Activated T-cell treated with anti-CD3 and anti-CD28 coated beads for 1 hour (primary cell): Measurements from ENCODE around the gene USF2.

Experiments used
- DNase-seq: peaks from one replicate; pipeline ENCODE4 v3.0.0-alpha.2; 2020; ENCODE audit warnings: low read depth

The USF2 gene

GRCh38 chr19:35301961-35302360 lies 33.2 kb downstream of the USF2 start:
- no peak for DNase-seq

DNA sequence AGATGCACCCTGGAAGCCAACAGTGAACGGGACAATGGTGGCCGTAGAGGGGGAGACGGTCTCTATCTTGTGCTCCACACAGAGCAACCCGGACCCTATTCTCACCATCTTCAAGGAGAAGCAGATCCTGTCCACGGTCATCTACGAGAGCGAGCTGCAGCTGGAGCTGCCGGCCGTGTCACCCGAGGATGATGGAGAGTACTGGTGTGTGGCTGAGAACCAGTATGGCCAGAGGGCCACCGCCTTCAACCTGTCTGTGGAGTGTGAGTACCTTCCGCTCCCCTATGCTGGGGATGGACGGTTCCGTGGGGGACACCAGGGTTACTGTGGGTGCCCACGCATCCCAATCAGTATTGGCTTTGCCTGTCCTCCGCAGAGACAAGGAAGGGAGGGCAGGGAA lies 33.7 kb downstream of the USF2 start:
- no peak for DNase-seq

DNA sequence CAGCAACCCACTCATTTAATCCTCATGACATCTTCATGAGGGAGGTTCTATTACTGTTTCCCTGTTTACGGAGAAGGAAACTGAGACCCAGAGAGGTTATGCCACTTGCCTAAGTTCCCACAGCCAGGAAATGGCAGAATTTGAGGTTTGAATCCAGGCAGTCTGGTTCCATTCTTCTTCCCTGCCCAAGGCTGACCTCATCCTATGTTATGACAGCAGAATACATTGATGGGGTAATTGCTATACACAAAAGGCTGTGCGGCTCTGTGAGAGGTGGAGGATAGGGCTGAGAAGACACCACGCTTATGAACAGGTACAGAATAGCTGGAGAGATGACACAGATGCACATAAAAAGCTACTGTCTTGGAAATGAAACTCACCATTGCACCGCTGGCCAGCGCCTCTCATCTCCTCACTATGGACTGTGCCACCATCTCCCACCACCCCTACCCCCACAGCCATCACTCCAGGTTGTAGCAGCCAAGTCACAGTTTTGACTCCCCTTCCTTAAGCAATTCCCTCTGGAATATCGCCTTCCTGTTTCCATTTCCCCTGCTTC lies 34.7 kb downstream of the USF2 start:
- DNase-seq: no peak

GRCh38 chr19:35304036-35304435 lies 35.3 kb downstream of the USF2 start:
- DNase-seq: no peak

- DNase-seq: no peak
Observed at GRCh38 chr19:35305181-35305580, 36.4 kb downstream of the USF2 start.

DNA sequence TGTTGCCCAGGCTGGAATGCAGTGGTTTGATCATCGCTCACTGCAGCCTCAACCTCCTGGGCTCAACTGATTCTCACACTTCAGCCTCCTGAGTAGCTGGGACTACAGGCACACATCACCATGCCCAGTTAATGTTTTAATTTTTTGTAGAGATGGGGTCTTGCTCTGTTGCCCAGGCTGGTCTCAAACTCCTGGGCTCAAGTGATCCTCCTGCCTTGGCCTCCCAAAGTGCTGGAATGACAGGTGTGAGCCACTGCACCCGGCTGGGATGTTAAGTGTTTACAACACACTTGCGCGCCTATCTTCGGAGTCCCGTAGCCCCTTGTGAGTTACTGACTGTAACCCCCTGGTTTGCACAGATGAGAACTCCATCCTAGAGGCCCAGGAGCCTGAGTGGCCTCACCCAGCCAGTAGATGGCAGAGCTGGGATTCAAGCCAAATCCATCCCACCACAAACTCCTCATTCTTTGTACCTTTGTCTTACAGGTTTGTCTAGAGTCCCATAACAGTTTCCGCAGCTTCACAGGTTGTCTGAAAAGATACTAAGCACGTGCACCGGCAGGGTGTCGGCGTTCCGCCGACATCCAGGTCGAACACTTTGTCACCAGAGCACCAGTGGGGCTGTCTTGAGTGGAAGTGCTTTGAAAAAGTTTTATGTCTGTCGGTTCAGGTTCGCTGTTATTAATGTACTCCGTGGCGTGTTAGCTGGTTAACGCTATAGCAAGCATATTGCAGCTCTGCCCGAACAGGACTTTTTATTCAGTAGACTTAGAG lies 37.9 kb downstream of the USF2 start:
- no peak for DNase-seq

DNA sequence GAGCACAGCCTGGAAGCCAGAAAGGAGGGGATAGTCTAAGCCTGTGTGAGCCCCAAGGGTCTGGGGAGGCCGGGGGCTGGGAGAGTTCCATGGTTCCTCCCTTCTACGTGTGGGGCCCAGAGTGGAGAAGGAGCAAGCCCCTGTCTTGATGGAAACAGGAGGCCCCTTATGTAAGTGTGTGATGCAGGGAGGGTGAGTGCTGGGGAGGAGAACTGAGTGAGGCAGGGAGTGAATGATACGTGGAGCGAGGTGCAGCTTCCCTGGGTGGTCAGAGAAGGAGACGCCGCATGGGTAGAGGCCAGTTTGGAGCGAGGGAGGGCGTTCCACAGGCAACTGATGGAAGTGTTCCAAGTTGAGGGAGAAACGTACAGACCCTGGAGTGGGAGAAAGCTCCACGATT lies 39.2 kb downstream of the USF2 start:
- no peak for DNase-seq

GRCh38 chr19:35308910-35309309 lies 40.1 kb downstream of the USF2 start:
- no peak for DNase-seq

DNA sequence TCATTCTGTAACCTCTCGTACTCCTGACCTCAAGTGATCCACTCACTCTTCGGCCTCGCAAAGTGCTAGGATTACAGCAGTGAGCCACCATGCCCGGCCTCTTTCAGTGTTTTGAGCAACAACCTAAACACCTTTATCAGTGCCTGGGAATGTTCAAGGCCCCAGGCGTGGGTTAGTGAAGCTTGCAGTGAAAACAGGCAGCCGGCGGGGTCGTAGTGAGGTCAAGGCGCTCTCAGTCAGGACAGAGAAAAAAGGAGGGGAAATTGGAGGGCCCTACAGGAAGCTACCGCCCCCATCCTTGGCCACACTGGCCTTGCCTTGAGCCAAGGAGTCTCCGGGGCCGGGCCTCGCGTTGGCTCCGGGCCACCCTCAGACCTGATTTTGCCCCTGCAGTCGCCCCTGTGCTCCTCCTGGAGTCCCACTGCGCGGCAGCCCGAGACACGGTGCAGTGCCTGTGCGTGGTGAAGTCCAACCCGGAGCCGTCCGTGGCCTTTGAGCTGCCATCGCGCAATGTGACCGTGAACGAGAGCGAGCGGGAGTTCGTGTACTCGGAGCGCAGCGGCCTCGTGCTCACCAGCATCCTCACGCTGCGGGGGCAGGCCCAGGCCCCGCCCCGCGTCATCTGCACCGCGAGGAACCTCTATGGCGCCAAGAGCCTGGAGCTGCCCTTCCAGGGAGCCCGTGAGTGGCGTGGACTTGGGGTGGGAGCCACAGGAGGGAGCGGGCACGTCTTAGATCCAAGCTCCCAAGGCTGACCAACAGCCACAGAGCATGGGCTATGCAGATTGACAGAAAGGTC lies 40.9 kb downstream of the USF2 start:
- DNase-seq: no peak

- no peak for DNase-seq
Observed at GRCh38 chr19:35310331-35310730, 41.6 kb downstream of the USF2 start.

- DNase-seq: no peak
Observed at GRCh38 chr19:35310811-35311465, 42.2 kb downstream of the USF2 start.

- no peak for DNase-seq
Observed at GRCh38 chr19:35311901-35312665, 43.3 kb downstream of the USF2 start.

- no peak for DNase-seq
Observed at GRCh38 chr19:35313587-35313986, 44.8 kb downstream of the USF2 start.

DNA sequence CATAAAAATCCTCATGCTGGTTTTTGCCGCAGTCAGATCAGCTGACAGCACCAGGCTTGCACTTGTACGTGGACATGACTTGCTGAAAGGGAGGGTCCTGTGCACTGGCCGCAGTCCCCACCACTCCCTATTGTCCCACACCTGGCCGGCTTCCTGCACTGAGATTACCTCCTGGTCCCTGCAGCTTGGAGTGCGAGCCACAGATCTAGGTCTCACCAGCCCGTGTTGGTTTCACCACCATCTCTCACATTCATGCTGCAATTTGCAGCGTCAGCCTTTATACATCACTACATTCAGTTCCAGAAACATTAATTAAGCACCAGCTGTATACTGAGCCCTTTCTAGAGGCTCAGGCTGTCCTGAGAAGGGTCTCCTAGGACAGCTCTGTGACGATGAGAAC lies 45.3 kb downstream of the USF2 start:
- DNase-seq: no peak

DNA sequence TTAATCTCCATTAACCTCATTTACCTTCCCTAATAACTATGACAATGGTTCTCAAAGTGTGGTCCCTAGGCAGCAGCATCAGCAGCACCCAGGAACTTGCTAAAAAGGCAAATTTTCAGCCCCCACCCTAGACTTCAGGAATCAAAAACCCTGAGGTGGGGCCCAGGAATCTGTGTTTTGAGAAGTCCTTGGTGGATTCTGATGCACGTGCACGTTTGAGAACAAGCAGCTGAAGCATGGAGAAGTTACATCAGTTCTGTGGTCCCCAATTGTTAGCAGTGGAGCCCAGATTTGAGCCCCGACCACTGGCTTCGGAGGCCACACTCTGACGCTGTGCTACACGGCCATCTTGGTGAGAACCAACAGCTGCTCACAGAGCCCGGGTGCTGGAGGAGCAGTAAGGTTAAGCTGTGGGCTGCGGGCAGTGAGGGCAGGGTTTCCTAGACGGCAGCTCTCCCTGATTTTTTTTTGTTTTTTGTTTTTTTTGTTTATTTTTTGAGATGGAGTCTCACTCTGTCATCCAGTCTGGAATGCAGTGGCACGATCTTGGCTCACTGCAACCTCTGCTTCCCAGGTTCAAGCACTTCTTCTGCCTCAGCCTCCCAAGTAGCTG lies 46.2 kb downstream of the USF2 start:
- no peak for DNase-seq

DNA sequence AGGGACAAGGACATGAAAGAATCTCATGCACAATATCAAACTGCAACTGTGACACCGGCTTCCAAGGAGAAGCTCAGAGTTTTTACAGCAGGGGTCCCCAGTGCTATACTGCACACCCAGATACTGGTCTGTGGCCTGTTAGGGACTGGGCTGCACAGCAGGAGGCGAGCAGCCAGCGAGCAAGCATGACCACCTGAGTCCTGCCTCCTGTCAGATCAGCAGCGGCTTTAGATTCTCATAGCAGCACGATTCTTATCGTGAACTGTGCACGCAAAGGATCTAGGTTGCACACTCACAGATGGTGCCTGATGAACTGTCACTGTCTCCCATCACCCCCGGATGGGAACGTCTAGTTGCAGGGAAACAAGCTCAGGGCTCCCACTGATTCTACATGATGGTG lies 47.1 kb downstream of the USF2 start:
- DNase-seq: no peak

- DNase-seq: no peak
Observed at GRCh38 chr19:35316560-35316959, 47.8 kb downstream of the USF2 start.

DNA sequence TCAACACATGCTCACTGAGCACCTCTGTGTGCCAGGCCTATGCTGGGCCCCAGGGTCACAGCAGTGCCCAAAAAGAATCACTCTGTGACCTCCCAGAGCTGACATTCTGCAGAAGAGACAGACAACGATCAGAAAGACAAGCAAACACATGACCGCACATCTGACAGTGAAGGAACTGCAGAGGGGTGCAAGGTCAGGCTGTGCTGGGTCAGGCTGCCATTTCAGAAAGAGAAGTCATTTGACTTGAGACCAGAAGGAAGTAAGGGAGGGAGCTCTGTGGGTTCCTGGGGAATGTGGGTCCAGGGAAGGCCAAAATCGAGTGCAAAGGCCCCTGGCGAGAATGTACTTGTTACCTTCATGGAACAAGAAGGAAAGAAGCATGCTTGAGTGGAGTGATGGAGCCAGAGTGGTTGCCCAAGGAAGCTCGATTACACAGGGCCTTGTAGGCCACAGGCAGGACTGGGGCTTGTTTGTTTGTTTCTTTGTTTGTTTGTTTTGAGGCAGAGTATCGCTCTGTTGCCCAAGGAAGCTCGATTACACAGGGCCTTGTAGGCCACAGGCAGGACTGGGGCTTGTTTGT lies 48.8 kb downstream of the USF2 start:
- DNase-seq: no peak

GRCh38 chr19:35318679-35319448 lies 50.1 kb downstream of the USF2 start:
- no peak for DNase-seq

GRCh38 chr19:35320065-35320713 lies 51.4 kb downstream of the USF2 start:
- no peak for DNase-seq
